Neural progenitor cell (in vitro differentiated cells): Measurements from ENCODE around the gene EVA1A.

ENCODE experiments used
- EZH2 ChIP-seq: fragments of 200-600 bp; sonication (generic); IDR thresholded peaks from 2 replicates; pipeline ENCODE4 v1.6.1; 2017; ENCODE audit warnings: antibody characterized with exemption, mild to moderate bottlenecking, moderate library complexity
- EZH2phosphoT487 ChIP-seq: fragments of 200-600 bp; sonication (generic); IDR thresholded peaks from 2 replicates; pipeline ENCODE4 v1.6.1; 2017; ENCODE audit warnings: antibody characterized with exemption
- TF ChIP-seq, protein P1 (sequence below): fragments of 200-600 bp; sonication (generic); IDR thresholded peaks from 2 replicates; pipeline ENCODE4 v1.5.1; 2017; ENCODE audit warnings: antibody characterized with exemption, mild to moderate bottlenecking

DNA sequence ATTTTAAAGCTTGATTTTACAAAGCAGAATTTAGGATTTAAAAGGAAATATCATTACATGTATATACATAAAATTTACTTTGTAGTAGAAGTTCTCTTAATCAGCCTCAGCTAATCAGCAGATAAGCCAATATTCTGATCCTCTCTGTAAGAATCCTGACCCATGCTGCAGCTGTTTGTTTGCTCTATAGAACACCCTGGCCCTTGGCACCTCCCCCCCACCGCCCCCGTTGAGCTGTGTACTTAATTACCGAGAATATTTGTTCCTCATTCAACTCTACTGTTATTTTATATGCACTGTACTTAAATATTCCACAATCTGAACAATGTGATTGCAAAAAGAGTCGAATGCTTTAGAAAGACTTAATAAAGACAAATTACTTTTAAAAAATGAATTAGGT, 98.0 kb downstream of the EVA1A start:
- TF ChIP-seq, protein P1, sequence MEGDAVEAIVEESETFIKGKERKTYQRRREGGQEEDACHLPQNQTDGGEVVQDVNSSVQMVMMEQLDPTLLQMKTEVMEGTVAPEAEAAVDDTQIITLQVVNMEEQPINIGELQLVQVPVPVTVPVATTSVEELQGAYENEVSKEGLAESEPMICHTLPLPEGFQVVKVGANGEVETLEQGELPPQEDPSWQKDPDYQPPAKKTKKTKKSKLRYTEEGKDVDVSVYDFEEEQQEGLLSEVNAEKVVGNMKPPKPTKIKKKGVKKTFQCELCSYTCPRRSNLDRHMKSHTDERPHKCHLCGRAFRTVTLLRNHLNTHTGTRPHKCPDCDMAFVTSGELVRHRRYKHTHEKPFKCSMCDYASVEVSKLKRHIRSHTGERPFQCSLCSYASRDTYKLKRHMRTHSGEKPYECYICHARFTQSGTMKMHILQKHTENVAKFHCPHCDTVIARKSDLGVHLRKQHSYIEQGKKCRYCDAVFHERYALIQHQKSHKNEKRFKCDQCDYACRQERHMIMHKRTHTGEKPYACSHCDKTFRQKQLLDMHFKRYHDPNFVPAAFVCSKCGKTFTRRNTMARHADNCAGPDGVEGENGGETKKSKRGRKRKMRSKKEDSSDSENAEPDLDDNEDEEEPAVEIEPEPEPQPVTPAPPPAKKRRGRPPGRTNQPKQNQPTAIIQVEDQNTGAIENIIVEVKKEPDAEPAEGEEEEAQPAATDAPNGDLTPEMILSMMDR, result no peak
- TF ChIP-seq EZH2, result no peak
- TF ChIP-seq EZH2phosphoT487, result no peak
